Heart left ventricle (tissue), 13 donors: Measurements from ENCODE around the gene UBE2Q2.

Source experiments
- CTCF ChIP-seq, 12 donors: fragments of 200-600 bp; sonication (generic) in 4 of 12; IDR thresholded peaks; one replicate each; pipeline versions ENCODE4 v1.5.0 to v1.8.0; 2018 to 2022; ENCODE audit warnings: antibody characterized with exemption in 12 of 12, mild to moderate bottlenecking in 5 of 12
- POLR2A ChIP-seq, 2 donors: fragments of 450-650 bp; IDR thresholded peaks; one replicate each; pipeline ENCODE4 v1.6.1; 2017; ENCODE audit warnings: antibody characterized with exemption in 2 of 2, mild to moderate bottlenecking in 2 of 2, moderate library complexity in 2 of 2
- donor health status: ischemic (EF 13 %, LVEDD 7.1; RV severe dilation, severe dysfunction).
- donor health status: DM: no; HTN: yes; CAD: no.
- donor health status: DM: no; HTN: no; CAD: no.
- donor health status: ischemic (EF 25% LVEDD 6.9; RV normal size, moderate dysfunction).
- donor health status: ischemic (EF 25% LVEDD 5.7; RV mildly dilated, moderate dysfunction).
- donor health status: ischemic (EF 35%, LVEDD 5.7; RV mildly dilated, moderate dysfunction).
- donor health status: nonischemic (EF 11% LVEDD 7.7; RV severe dilation, severe dysfunction).
- donor health status: DM: yes; HTN: yes; CAD: no.
- donor health status: PGD.
- donor health status: ischemic (EF 29% LVEDD 5.4; RV normal size, mild dysfunction).
- donor health status: nonischemic (EF 23%, LVEDD 6.1; RV moderate dilation, normal function).

- TF ChIP-seq CTCF (IDR thresholded peaks at IDR 0.05) = no peak
- no peak for TF ChIP-seq POLR2A (IDR thresholded peaks at IDR 0.05)
These were observed 100.0 kb downstream of the UBE2Q2 start for GRCh38 chr15:75943246-75943645.
